PC-9 (cell line): ENCODE data around the gene ICE2. TPM values are rescaled to one million over a fixed set of nuclear protein-coding genes. Genes with fewer than 3 reads are reported as not detected.
"Not testable (repeated sequence)": the region's sequence is repeated elsewhere in the genome, so short reads cannot be mapped to it uniquely, and the experiment has no call there.

Experiments used
- BruUV-seq: library from RNA; stranded (reverse); fragments of 400-500 nt; replicated peaks from 2 replicates; lab custom pipeline; 2021; lab: Mats Ljungman, UMichigan
- CTCF ChIA-PET: fragments of 300-600 bp; sonication (Branson Sonifier 250); formaldehyde crosslinking; loops from one replicate; lab custom pipeline; 2022; ENCODE audit warnings: antibody characterized with exemption; lab: Charles Lee
- POLR2A ChIA-PET: fragments of 300-600 bp; sonication (Branson Sonifier 250); formaldehyde crosslinking; loops from one replicate; lab custom pipeline; 2022; ENCODE audit warnings: antibody characterized with exemption; ENCODE audit not compliant: unreplicated experiment; lab: Charles Lee
- DNase-seq, 2 experiments: peaks; one replicate each; pipeline versions ENCODE4 v3.0.0 to v3.0.0-alpha.2; 2015 to 2022; ENCODE audit warnings: mixed read lengths in 1 of 2
- H2AFZ ChIP-seq: fragments of 200-600 bp; sonication (generic); 2 replicates; pipeline ENCODE4 v1.8.1; 2017; ENCODE audit warnings: antibody characterized with exemption
- H3F3A ChIP-seq: fragments of 200-600 bp; sonication (generic); 2 replicates; pipeline ENCODE4 v1.8.1; 2017; ENCODE audit warnings: antibody characterized with exemption, mild to moderate bottlenecking, low read depth; ENCODE audit not compliant: insufficient read depth
- H3K27ac ChIP-seq: fragments of 200-600 bp; sonication (generic); 2 replicates; pipeline ENCODE4 v1.6.1; 2016; ENCODE audit warnings: mixed run types
- H3K27me3 ChIP-seq: fragments of 200-600 bp; sonication (generic); 2 replicates; pipeline ENCODE4 v1.6.1; 2016; ENCODE audit warnings: low read depth, mixed run types; ENCODE audit not compliant: insufficient read depth
- H3K36me3 ChIP-seq: fragments of 200-600 bp; sonication (generic); 2 replicates; pipeline ENCODE4 v1.6.1; 2016; ENCODE audit warnings: low read depth, mixed run types
- H3K4me1 ChIP-seq: fragments of 200-600 bp; sonication (generic); replicated peaks from 2 replicates; pipeline ENCODE4 v1.6.1; 2016; ENCODE audit warnings: mixed run types; ENCODE audit not compliant: insufficient read depth
- H3K4me2 ChIP-seq: fragments of 200-600 bp; sonication (generic); 2 replicates; pipeline ENCODE4 v1.6.1; 2017; ENCODE audit warnings: mixed run types
- H3K4me3 ChIP-seq: fragments of 200-600 bp; sonication (generic); 2 replicates; pipeline ENCODE4 v1.6.1; 2016; ENCODE audit warnings: mixed run types
- H3K79me2 ChIP-seq: fragments of 200-600 bp; sonication (generic); 2 replicates; pipeline ENCODE4 v1.6.1; 2017; ENCODE audit warnings: low read depth, mixed run types
- H3K9me2 ChIP-seq: fragments of 200-600 bp; sonication (generic); 2 replicates; pipeline ENCODE4 v1.8.1; 2017; ENCODE audit warnings: mild to moderate bottlenecking; ENCODE audit not compliant: insufficient read depth
- H3K9me3 ChIP-seq: fragments of 200-600 bp; sonication (generic); 2 replicates; pipeline ENCODE4 v1.8.1; 2016; ENCODE audit warnings: low read depth; ENCODE audit not compliant: insufficient read depth
- H4K20me1 ChIP-seq: fragments of 200-600 bp; sonication (generic); 2 replicates; pipeline ENCODE4 v1.8.1; 2017; ENCODE audit not compliant: insufficient read depth
- CTCF ChIP-seq: fragments of 200-600 bp; sonication (generic); conservative IDR thresholded peaks from 2 replicates; pipeline ENCODE4 v1.6.1; 2017; ENCODE audit warnings: mixed run types, antibody characterized with exemption, mild to moderate bottlenecking, moderate library complexity
- EZH2 ChIP-seq: fragments of 200-600 bp; sonication (generic); IDR thresholded peaks from 2 replicates; pipeline ENCODE4 v1.8.0; 2017; ENCODE audit warnings: antibody characterized with exemption, low read depth
- intact Hi-C: fragments of 100-400 bp; cut with micrococcal nuclease; formaldehyde crosslinking; loops from one replicate; pipeline ENCODE4 v1.10.0; 2022; ENCODE audit not compliant: unreplicated experiment
- total RNA-seq: library from RNA; stranded (reverse); gene quantifications from 2 replicates; pipeline ENCODE4 v1.2.3, GENCODE V29; 2021

The ICE2 gene
- total RNA-seq, 1 experiment from 2014 or later, result 67.5 TPM

- BruUV-seq, result no TSS peak
- H3K4me2 ChIP-seq, result peak overlapping the region; percentile 34; the same call in 1 of the 2 replicates
- DNase-seq, result peak in 1 of 2 experiments; percentile 63
Measured at GRCh38 chr15:60414016-60414682, 64.8 kb downstream of the ICE2 start.

GRCh38 chr15:60413231-60413824 is 65.6 kb downstream of the ICE2 start:
- no TSS peak for BruUV-seq
- Histone ChIP-seq H3K36me3 (no peaks in the 10 kb centered on the region), H3K9me2 (no peaks in the 10 kb centered on the region), H3K4me3 (no peak overlapping the region), H3F3A (peaks cover 8% of the 10 kb centered on the region; the same call in 1 of the 2 replicates), H3K79me2 (no peaks in the 10 kb centered on the region), H3K9me3 (no peaks in the 10 kb centered on the region), H2AFZ (no peak overlapping the region), H4K20me1 (no peaks in the 10 kb centered on the region), H3K27ac (peak overlapping the region; percentile 49; the same call in 1 of the 2 replicates), H3K27me3 (no peaks in the 10 kb centered on the region), H3K4me1 (peaks cover 21% of the 10 kb centered on the region), H3K4me2 (no peak overlapping the region)
- TF ChIP-seq CTCF (no peak), EZH2 (no peak)
- intact Hi-C loops, result no loop called here
- DNase-seq, result no peak
- ChIA-PET POLR2A (interaction anchor here (0.6 to 0.7 kb wide), 5 partner anchors 10 to 1520 kb away, joined by 3 to 12 read pairs (median 4); no protein-coding TSS in a partner anchor), CTCF (no interaction called here)

More at GRCh38 chr15:60414016-60414682, 64.8 kb downstream of the ICE2 start:
- Histone ChIP-seq H3F3A (peaks cover 2% of the 10 kb centered on the region; the same call in 1 of the 2 replicates), H3K36me3 (no peaks in the 10 kb centered on the region), H3K79me2 (no peaks in the 10 kb centered on the region), H3K4me1 (peaks cover 16% of the 10 kb centered on the region), H3K9me2 (no peaks in the 10 kb centered on the region), H3K27me3 (no peaks in the 10 kb centered on the region), H3K27ac (peak overlapping the region; percentile 50; the same call in 1 of the 2 replicates), H4K20me1 (no peaks in the 10 kb centered on the region), H3K4me3 (no peak overlapping the region), H3K9me3 (no peaks in the 10 kb centered on the region), H2AFZ (no peak overlapping the region)
- ChIA-PET CTCF (no interaction called here), POLR2A (interaction anchor here (0.6 to 0.7 kb wide), 6 partner anchors 10 to 1521 kb away, joined by 3 to 12 read pairs (median 4); no protein-coding TSS in a partner anchor)
- intact Hi-C loops, result no loop called here
- TF ChIP-seq EZH2 (no peak), CTCF (no peak)

GRCh38 chr15:60412807-60413206 is 66.1 kb downstream of the ICE2 start:
- H3K9me3 ChIP-seq, H3K27me3 ChIP-seq, CTCF ChIA-PET, H3K79me2 ChIP-seq, H3K9me2 ChIP-seq, H4K20me1 ChIP-seq, H3K4me3 ChIP-seq, H3K36me3 ChIP-seq, DNase-seq, BruUV-seq, H3K27ac ChIP-seq, intact Hi-C loops, H3K4me2 ChIP-seq, H2AFZ ChIP-seq: not testable (repeated sequence)
- peaks cover 27% of the 10 kb centered on the region for H3K4me1 ChIP-seq
- POLR2A ChIA-PET, result interaction anchor here (0.6 kb wide), 1 partner anchor 23 kb away, joined by 3 read pairs; no protein-coding TSS in a partner anchor
- peaks cover 12% of the 10 kb centered on the region; the same call in 1 of the 2 replicates for H3F3A ChIP-seq
